Measurements from ENCODE around the gene VSX1.
A peak's percentile ranks its signal among the peaks of the same experiment; 100 is the strongest.

DNA sequence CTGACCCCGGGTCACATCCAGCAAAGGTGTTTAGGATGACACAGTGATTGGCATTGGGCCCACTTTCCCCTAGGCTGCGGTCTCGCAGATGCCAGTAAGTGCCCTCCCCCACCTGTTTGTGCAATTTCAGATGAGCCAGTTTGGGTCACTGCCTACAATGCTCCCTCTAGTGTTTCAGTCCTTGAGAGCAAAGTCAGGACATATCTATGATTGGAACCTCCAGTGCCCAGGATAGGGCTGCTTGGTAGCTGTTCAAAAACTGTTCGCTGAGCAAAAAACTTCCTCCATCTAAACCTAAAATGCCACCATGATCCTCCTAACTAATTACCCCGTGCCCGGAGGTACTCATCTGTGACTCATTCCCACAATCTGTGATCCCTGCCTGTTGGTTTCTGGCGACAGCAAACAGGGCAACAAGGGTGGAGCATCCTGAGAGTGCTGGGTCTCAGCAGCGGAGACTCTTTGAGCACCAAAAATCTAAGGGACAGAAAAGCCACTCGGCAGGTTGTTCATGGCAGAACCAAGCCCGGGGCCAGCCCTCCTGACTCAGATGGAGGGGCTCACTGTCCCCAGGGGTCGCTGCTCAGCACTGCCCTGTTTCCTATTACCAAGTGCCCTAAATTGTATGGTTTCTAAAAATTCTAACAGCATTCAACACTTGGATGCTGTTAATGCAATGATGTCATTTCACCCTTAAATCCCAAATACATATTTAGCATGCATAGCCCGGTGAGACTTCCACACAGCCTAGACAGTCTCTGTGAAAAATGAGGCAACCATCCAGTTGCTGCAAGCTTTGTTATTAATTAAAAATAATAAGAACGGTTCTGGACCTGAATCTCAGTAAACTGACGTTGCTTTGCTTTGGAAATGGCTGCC lies 5.0 kb downstream of the VSX1 start:
- TF ChIP-seq CTCF (IDR thresholded peaks at IDR 0.05; ENCODE audit: low read length) (peak; percentile 45; the same call in 1 of the 2 replicates), EZH2 (IDR thresholded peaks at IDR 0.05; ENCODE audit: borderline replicate concordance, low read length) (no peak)

All from OCI-LY1 (cell line).